ENCODE measurements around the gene SLC39A3. TPM values are rescaled to one million over a fixed set of nuclear protein-coding genes. Genes with fewer than 3 reads are reported as not detected.

The SLC39A3 gene
- total RNA-seq, 1 donor from 2014 or later = 72.7 TPM

- peak within 1 kb of the TSS; percentile 82 to 88 for H3K27ac ChIP-seq
- H3K4me3 ChIP-seq = peak within 1 kb of the TSS; percentile 77 to 78
- TF ChIP-seq, protein P1, sequence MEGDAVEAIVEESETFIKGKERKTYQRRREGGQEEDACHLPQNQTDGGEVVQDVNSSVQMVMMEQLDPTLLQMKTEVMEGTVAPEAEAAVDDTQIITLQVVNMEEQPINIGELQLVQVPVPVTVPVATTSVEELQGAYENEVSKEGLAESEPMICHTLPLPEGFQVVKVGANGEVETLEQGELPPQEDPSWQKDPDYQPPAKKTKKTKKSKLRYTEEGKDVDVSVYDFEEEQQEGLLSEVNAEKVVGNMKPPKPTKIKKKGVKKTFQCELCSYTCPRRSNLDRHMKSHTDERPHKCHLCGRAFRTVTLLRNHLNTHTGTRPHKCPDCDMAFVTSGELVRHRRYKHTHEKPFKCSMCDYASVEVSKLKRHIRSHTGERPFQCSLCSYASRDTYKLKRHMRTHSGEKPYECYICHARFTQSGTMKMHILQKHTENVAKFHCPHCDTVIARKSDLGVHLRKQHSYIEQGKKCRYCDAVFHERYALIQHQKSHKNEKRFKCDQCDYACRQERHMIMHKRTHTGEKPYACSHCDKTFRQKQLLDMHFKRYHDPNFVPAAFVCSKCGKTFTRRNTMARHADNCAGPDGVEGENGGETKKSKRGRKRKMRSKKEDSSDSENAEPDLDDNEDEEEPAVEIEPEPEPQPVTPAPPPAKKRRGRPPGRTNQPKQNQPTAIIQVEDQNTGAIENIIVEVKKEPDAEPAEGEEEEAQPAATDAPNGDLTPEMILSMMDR (IDR thresholded peaks at IDR 0.05) = peak; percentile 33 to 55 (median 41)
- peak; percentile 92 to 99 for DNase-seq (ENCODE audit: low spot score in 2 of 2)
- no peaks in the 10 kb centered on the region for H3K27me3 ChIP-seq
- H3K9me3 ChIP-seq = no peaks in the 10 kb centered on the region
- intact Hi-C loops (cut with DNase I) = loop anchor here (2.0 kb wide), 1 partner anchor 844 kb away; the partner anchor contains the start of gene CACTIN
- H3K36me3 ChIP-seq = no peaks in the 10 kb centered on the region
- peaks cover 12 to 35% of the 10 kb centered on the region in 2 donors for H3K4me1 ChIP-seq
These were observed 43.3 kb upstream of the SLC39A3 start, which contains the start of gene SGTA for GRCh38 chr19:2782936-2783780. Gene SGTA (minus strand): TSS chr19:2783273. CDS start chr19:2769068, 14,205 bp downstream.

DNA sequence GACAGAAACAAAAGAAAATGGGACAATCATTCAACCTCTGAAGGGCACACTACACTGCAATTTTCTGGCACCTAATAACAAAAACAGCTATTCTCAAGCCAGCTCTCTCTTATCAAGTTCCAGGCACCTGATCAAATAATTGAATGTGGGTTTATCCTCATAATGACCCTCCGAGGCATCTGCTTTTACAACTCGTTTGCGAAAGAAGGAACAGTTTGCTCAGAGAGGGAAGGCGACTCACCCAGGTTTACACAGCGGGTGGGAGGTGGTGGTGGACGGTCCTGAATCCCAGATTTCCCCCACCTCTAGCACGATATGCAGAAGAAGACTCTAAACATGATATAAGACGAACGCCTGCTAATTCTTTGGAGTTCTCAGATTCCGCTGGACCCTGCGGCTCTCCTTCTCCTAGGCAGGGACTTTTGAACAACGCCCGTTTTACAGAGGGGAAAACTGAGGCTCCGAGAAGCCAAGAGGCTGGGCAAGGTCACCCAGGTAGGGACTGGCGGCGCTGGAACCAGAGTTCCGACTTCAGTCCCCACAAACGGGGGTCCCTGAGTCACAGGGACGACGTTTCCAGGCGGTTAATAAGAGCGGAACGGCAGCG lies 42.6 kb upstream of the SLC39A3 start:
- Histone ChIP-seq H3K4me3 (peak overlapping the region; percentile 77 to 78), H3K27me3 (no peaks in the 10 kb centered on the region), H3K4me1 (peaks cover 12 to 35% of the 10 kb centered on the region in 2 donors), H3K27ac (peak overlapping the region; percentile 82 to 88), H3K9me3 (no peaks in the 10 kb centered on the region), H3K36me3 (no peaks in the 10 kb centered on the region)
- TF ChIP-seq, protein P1 (IDR thresholded peaks at IDR 0.05) = no peak
- intact Hi-C loops (cut with DNase I) = loop anchor here (2.0 kb wide), 1 partner anchor 844 kb away; the partner anchor contains the start of gene CACTIN
- no peak for DNase-seq (ENCODE audit: low spot score in 2 of 2)

GRCh38 chr19:2780284-2780683 lies 40.5 kb upstream of the SLC39A3 start:
- H3K4me1 ChIP-seq = peaks cover 7 to 28% of the 10 kb centered on the region in 2 donors
- intact Hi-C loops (cut with DNase I) = no loop called here

DNA sequence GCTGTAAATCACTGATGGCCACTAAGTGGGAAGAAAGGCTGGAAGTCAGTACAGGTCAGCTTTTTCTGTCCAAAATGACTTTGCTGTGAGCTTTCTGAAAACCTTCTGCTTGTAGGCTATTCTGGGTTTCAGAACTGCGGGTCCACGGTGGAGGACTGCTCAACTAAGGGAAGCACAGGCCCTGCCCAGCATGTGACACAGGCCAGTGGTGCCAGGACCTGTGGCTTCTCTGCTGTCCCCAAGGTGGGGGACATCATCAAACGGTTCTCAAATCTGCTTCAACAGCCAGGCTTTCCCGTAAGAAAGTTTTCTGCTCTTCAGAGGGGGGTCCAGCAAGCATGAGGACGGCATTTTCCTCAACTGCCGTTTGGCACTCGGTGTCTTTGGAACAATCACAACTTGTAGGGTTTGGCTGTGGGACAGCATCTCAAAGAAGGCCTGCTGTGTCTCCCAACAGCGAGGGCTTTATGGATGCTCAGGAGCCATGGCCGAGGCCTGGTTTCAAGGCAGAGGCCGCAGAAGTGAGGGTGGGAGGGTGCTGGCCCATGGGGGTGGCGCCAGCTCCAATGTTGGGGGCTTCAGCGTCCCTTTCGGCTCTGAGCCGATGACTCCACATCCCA lies 39.4 kb upstream of the SLC39A3 start:
- no peaks in the 10 kb centered on the region for H3K27me3 ChIP-seq
- H3K9me3 ChIP-seq = no peaks in the 10 kb centered on the region
- no peak for DNase-seq (ENCODE audit: low spot score in 2 of 2)
- TF ChIP-seq, protein P1 (IDR thresholded peaks at IDR 0.05) = no peak
- H3K27ac ChIP-seq = no peak overlapping the region
- intact Hi-C loops (cut with DNase I) = no loop called here
- H3K4me1 ChIP-seq = peaks cover 7 to 22% of the 10 kb centered on the region in 2 donors
- no peaks in the 10 kb centered on the region for H3K36me3 ChIP-seq
- H3K4me3 ChIP-seq = no peak overlapping the region

More at GRCh38 chr19:2780284-2780683, 40.5 kb upstream of the SLC39A3 start:
- no peaks in the 10 kb centered on the region for H3K36me3 ChIP-seq
- no peaks in the 10 kb centered on the region for H3K27me3 ChIP-seq
- TF ChIP-seq, protein P1 (IDR thresholded peaks at IDR 0.05) = no peak
- no peaks in the 10 kb centered on the region for H3K9me3 ChIP-seq
- no peak for DNase-seq (ENCODE audit: low spot score in 2 of 2)
- H3K27ac ChIP-seq = no peak overlapping the region
- H3K4me3 ChIP-seq = no peak overlapping the region

DNA sequence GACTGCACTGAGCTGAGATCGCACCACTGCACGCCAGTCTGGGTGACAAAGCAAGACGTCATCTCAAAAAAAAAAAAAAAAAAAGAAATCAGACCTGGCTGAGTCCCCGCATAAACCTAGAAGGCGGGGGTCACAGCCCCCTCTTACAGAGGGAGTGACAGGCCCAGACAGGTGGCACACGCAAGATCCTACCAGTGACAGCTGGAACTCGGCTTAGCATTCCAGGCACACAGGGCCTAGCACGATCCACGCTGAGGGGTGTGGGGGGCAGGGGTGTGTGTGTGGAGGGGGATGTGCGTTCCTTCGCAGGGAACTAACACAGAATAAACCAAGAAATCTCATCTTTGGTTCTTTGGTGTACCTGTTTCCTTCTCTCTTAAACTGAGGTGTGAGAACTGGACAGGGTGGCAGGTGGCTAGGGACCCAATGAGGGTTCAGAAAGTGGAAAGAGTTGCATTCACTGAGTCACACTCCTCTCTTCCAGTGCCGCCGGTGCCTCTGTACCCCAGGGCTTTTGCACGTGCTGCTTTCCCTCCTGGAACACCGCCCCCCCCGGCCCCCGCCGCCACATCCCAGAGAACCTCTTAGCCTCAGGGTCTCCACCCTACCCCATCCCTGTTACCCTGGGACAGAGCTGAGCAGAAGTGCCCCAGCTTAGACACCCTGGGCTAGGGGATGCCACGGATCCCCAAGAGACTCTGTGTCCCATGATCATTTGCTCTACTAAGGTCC lies 38.3 kb upstream of the SLC39A3 start:
- Histone ChIP-seq H3K36me3 (no peaks in the 10 kb centered on the region), H3K27ac (no peak overlapping the region), H3K27me3 (no peaks in the 10 kb centered on the region), H3K4me3 (no peak overlapping the region), H3K4me1 (peaks cover 7 to 16% of the 10 kb centered on the region in 2 donors), H3K9me3 (no peaks in the 10 kb centered on the region)
- intact Hi-C loops (cut with DNase I) = no loop called here
- TF ChIP-seq, protein P1 (IDR thresholded peaks at IDR 0.05) = no peak
- no peak for DNase-seq (ENCODE audit: low spot score in 2 of 2)

Measured in ascending aorta (tissue), 2 donors.